Neural cell (in vitro differentiated cells): ENCODE measurements around the gene HAP1. TPM values are rescaled to one million over a fixed set of nuclear protein-coding genes. Genes with fewer than 3 reads are reported as not detected.

Experiments
- H2AFZ ChIP-seq: fragments of 200-600, 300-800 bp; sonication (generic), shearing (Covaris generic); 2 replicates; pipeline ENCODE4 v1.6.0; 2014; ENCODE audit warnings: low read depth, mild to moderate bottlenecking, antibody characterized with exemption, low read length, moderate library complexity
- H3F3A ChIP-seq: fragments of 200-600 bp; shearing (Covaris generic); 2 replicates; pipeline ENCODE4 v1.6.1; 2016; ENCODE audit warnings: mild to moderate bottlenecking, moderate library complexity, mixed read lengths, antibody characterized with exemption, low read length; ENCODE audit not compliant: insufficient read depth, poor library complexity, severe bottlenecking
- H3K27ac ChIP-seq: fragments of 200-600, 300-800 bp; sonication (generic), shearing (Covaris generic); 2 replicates; pipeline ENCODE4 v1.5.1; 2014; ENCODE audit warnings: mild to moderate bottlenecking, low read length, moderate library complexity
- H3K27me3 ChIP-seq: fragments of 300-800, 200-600 bp; sonication (generic), shearing (Covaris generic); 2 replicates; pipeline ENCODE4 v1.6.0; 2014; ENCODE audit warnings: mild to moderate bottlenecking, low read depth, low read length, moderate library complexity; ENCODE audit not compliant: insufficient read depth
- H3K36me3 ChIP-seq: fragments of 300-800, 200-600 bp; sonication (generic), shearing (Covaris generic); 2 replicates; pipeline ENCODE4 v1.5.1; 2014; ENCODE audit warnings: mild to moderate bottlenecking, antibody characterized with exemption, low read length, moderate library complexity; ENCODE audit not compliant: insufficient read depth
- H3K4me2 ChIP-seq: fragments of 300-800, 200-600 bp; sonication (generic), shearing (Covaris generic); 2 replicates; pipeline ENCODE4 v1.6.0; 2014; ENCODE audit warnings: mild to moderate bottlenecking, low read length
- H3K4me3 ChIP-seq: fragments of 300-800, 200-600 bp; sonication (generic), shearing (Covaris generic); 2 replicates; pipeline ENCODE4 v1.5.1; 2014; ENCODE audit warnings: mild to moderate bottlenecking, low read length, moderate library complexity
- H3K79me2 ChIP-seq: fragments of 200-600 bp; shearing (Covaris generic); replicated peaks from 2 replicates; pipeline ENCODE4 v1.6.0; 2014; ENCODE audit warnings: mild to moderate bottlenecking, low read length, moderate library complexity; ENCODE audit not compliant: insufficient read depth
- H3K9ac ChIP-seq: fragments of 300-800, 200-600 bp; sonication (generic), shearing (Covaris generic); 2 replicates; pipeline ENCODE4 v1.6.1; 2016; ENCODE audit warnings: mild to moderate bottlenecking, low read length, mixed read lengths
- H3K9me2 ChIP-seq: fragments of 200-600 bp; shearing (Covaris generic); 2 replicates; pipeline ENCODE4 v1.6.1; 2016; ENCODE audit warnings: mild to moderate bottlenecking, low read length, mixed read lengths; ENCODE audit not compliant: insufficient read depth
- H3K9me3 ChIP-seq: fragments of 200-600, 300-800 bp; sonication (generic), shearing (Covaris generic); 2 replicates; pipeline ENCODE4 v1.6.1; 2016; ENCODE audit warnings: mild to moderate bottlenecking, mixed run types, low read length, moderate library complexity, mixed read lengths
- H4K20me1 ChIP-seq: fragments of 200-600 bp; shearing (Covaris generic); 2 replicates; pipeline ENCODE4 v1.6.1; 2016; ENCODE audit warnings: mild to moderate bottlenecking, mixed run types; ENCODE audit not compliant: insufficient read depth
- CTCF ChIP-seq: fragments of 450-650 bp; IDR thresholded peaks from 2 replicates; pipeline ENCODE4 v1.5.1; 2014; ENCODE audit warnings: antibody characterized with exemption, mild to moderate bottlenecking, moderate library complexity; ENCODE audit not compliant: poor library complexity, severe bottlenecking
- EP300 ChIP-seq: fragments of 450-650 bp; conservative IDR thresholded peaks from 2 replicates; pipeline ENCODE4 v1.6.1; 2014; ENCODE audit warnings: antibody characterized with exemption, mild to moderate bottlenecking, moderate library complexity; ENCODE audit not compliant: poor library complexity, severe bottlenecking
- EZH2 ChIP-seq: fragments of 200-600, 300-800 bp; shearing (Covaris generic), sonication (generic); IDR thresholded peaks from 2 replicates; pipeline ENCODE4 v1.6.1; 2014; ENCODE audit warnings: antibody characterized with exemption, low read length, borderline replicate concordance, mild to moderate bottlenecking; ENCODE audit not compliant: insufficient read depth, poor library complexity, severe bottlenecking
- MXI1 ChIP-seq: fragments of 450-650 bp; conservative IDR thresholded peaks from 2 replicates; pipeline ENCODE4 v1.6.1; 2014; ENCODE audit warnings: antibody characterized with exemption, mild to moderate bottlenecking; ENCODE audit not compliant: poor library complexity, severe bottlenecking
- POLR2AphosphoS5 ChIP-seq: IDR thresholded peaks from 2 replicates; pipeline ENCODE4 v1.6.1; 2012
- RAD21 ChIP-seq: fragments of 450-650 bp; conservative IDR thresholded peaks from 2 replicates; pipeline ENCODE4 v1.6.1; 2014; ENCODE audit warnings: antibody characterized with exemption, mild to moderate bottlenecking, moderate library complexity
- REST ChIP-seq: IDR thresholded peaks from 2 replicates; pipeline ENCODE4 v1.6.1; 2012; ENCODE audit warnings: borderline replicate concordance
- SMC3 ChIP-seq: fragments of 450-650 bp; conservative IDR thresholded peaks from 2 replicates; pipeline ENCODE4 v1.6.1; 2014; ENCODE audit warnings: antibody characterized with exemption, mild to moderate bottlenecking, moderate library complexity; ENCODE audit not compliant: poor library complexity
- TAF1 ChIP-seq: IDR thresholded peaks from 2 replicates; pipeline ENCODE4 v1.6.1; 2012; ENCODE audit warnings: low read depth
- polyA plus RNA-seq: library from polyadenylated mRNA; depleted of rRNA; stranded (reverse); fragments of >200 nt; gene quantifications from 2 replicates; pipeline ENCODE4 v1.2.3, GENCODE V29; 2014

The HAP1 gene
- polyA plus RNA-seq, 1 donor from 2014 or later, result 0.79 TPM

DNA sequence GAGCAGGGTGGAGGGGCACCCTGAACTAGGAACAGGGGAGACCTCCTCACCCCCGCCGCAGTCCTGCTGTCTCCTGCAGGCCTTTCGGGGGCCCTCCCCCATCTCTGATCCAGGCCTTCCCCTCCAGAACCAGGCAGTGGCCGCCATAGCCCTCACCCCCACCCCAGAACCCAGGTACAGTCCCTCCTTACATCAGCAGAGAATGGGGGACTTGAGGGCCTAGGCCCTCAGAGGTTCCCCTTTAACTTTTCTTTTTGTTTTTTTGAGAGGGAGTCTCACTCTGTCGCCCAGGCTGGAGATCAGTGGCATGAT, 4.3 kb upstream of the HAP1 start:
- Histone ChIP-seq H3K27ac (no peak overlapping the region), H4K20me1 (no peaks in the 10 kb centered on the region), H3K9me3 (no peaks in the 10 kb centered on the region), H3K9ac (peak overlapping the region; percentile 21), H3K9me2 (no peaks in the 10 kb centered on the region), H3K4me2 (no peak overlapping the region), H2AFZ (no peak overlapping the region), H3F3A (no peaks in the 10 kb centered on the region), H3K79me2 (no peaks in the 10 kb centered on the region), H3K36me3 (no peaks in the 10 kb centered on the region), H3K27me3 (peaks cover 41% of the 10 kb centered on the region), H3K4me3 (no peak overlapping the region)
- no peak for TF ChIP-seq REST
- no peak for TF ChIP-seq MXI1
- no peak for TF ChIP-seq TAF1
- TF ChIP-seq POLR2AphosphoS5, result no peak
- TF ChIP-seq EP300, result no peak
- no peak for TF ChIP-seq SMC3
- no peak for TF ChIP-seq RAD21
- no peak for TF ChIP-seq EZH2
- no peak for TF ChIP-seq CTCF

- no peaks in the 10 kb centered on the region for H4K20me1 ChIP-seq
- H3K4me3 ChIP-seq, result no peak overlapping the region
- peak overlapping the region; percentile 21 for H3K9ac ChIP-seq
- TF ChIP-seq SMC3 (peak; percentile 94), MXI1 (peak; percentile 57), RAD21 (peak; percentile 97), TAF1 (peak; percentile 48), CTCF (peak; percentile 97), REST (peak; percentile 24), EP300 (no peak), POLR2AphosphoS5 (peak; percentile 34), EZH2 (no peak)
- H3K9me2 ChIP-seq, result no peaks in the 10 kb centered on the region
- H3K79me2 ChIP-seq, result no peaks in the 10 kb centered on the region
- no peak overlapping the region for H3K27ac ChIP-seq
- no peaks in the 10 kb centered on the region for H3F3A ChIP-seq
- peaks cover 45% of the 10 kb centered on the region for H3K27me3 ChIP-seq
- H3K4me2 ChIP-seq, result no peak overlapping the region
- H3K9me3 ChIP-seq, result no peaks in the 10 kb centered on the region
- H2AFZ ChIP-seq, result peak overlapping the region; percentile 31
- H3K36me3 ChIP-seq, result no peaks in the 10 kb centered on the region
These were observed 3.8 kb upstream of the HAP1 start for GRCh38 chr17:41738077-41738800.
